ENCODE measurements around the gene TPRG1L.
A peak's percentile ranks its signal among the peaks of the same experiment; 100 is the strongest.
"Not testable (repeated sequence)": the region's sequence is repeated elsewhere in the genome, so short reads cannot be mapped to it uniquely, and the experiment has no call there.

TPRG1L gene

GRCh38 chr1:3624200-3625136 lies at the start of gene TPRG1L:
TPRG1L (plus strand) TSS chr1:3625015; CDS start chr1:3625073, 58 bp downstream.
- peak; percentile 66 to 86 for DNase-seq

DNA sequence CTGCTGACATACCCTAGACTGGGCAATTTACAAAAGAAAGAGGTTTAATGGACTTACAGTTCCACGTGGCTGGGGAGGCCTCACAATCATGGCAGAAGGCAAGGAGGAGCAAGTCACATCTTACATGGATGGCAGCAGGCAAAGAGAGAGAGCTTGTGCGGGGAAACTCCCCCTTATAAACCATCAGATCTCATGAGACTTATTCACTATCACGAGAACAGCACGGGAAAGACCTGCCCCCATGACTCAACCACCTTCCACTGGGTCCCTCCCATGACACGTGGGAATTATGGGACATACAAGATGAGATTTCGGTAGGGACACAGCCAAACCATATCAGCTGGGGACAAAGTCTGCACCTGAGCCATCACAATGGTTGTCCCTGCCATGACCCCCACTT lies 49.3 kb upstream of the TPRG1L start:
- not testable (repeated sequence) for DNase-seq

- no peak for DNase-seq
Observed at GRCh38 chr1:3575993-3576392, 48.8 kb upstream of the TPRG1L start.

DNA sequence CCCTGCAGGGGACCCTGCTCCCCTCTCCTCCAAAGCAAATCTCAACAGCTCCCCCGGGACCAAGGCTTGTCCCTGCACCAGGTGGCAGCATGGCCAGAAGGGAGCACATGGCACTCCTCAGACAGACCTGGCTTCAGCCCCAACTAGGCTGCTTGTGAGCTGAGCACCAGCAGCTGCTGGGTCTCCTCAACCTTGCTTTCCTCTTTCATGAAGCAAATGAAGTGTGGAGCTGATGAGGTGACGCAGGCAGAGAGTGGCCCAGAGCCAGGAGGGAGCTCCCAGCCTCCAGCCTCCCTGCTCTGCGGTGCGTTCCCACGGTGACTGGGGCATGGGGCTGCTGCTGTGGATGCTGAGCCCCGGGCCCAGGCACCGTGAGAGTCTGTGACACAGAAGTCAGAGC lies 47.5 kb upstream of the TPRG1L start:
- peak in 1 of 2 experiments; percentile 49 for DNase-seq

GRCh38 chr1:3577711-3578432 lies 46.9 kb upstream of the TPRG1L start:
- DNase-seq = no peak

DNA sequence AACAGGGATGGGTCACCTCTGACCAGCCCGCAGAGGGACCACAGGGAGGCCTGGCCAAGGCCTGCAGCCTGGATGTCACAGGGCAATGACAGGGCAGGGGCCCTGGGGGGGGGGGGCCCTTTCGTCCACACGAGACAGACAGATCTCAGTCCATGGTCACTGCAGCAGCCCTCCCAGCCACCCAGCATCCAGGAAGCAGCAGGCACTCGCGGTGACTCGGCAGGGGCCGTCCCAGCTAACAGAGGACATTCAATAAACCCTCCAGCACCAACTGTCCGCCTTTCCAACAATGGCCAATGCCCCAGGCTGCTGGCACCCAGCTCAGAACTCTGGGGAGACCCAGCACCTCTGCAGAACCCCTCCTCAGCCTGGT lies 46.4 kb upstream of the TPRG1L start:
- no peak for DNase-seq

GRCh38 chr1:3578906-3579305 lies 45.9 kb upstream of the TPRG1L start:
- DNase-seq = no peak

DNA sequence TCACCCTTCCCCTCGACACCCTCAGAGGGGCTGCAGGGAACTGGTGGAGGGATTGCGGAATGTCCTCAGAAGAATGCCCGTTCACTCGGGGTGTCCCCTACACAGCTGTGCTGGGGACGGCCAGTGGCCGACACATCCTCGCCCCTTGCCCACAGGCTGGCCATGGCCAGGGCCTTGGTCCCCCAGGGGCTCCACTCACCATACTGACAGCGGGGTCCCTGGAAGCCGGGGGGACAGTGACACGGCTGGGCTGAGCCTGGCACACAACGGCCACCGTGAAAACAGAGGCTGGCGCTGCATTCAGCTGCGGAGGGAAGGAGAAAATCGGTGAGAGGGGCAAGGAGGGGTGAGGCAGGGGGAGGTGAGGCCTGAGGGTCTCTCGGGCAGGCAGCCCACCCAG lies 45.2 kb upstream of the TPRG1L start:
- no peak for DNase-seq

DNA sequence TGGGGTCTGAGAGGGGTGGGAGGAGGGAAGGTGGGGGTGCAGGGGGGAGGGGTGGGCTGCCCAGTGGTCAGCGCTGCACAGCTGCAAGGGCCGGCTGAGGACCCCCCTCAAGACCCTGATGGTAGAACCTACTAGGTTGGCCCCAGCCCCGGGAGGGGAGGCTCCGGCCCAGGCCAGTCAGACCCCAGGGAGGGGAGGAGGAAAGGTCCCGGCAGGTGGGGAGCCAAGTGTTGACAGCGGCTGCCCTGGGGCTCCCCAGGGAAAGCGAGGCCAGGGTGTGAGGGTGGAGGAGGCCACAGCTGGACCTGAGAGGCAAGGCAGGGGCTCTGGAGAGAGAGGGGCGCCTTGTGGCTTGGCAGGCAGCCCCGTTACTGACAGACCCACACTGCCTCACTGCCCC lies 44.6 kb upstream of the TPRG1L start:
- DNase-seq = no peak

GRCh38 chr1:3581296-3582036 lies 43.3 kb upstream of the TPRG1L start:
- no peak for DNase-seq

GRCh38 chr1:3583751-3584150 lies 41.1 kb upstream of the TPRG1L start:
- not testable (repeated sequence) for DNase-seq

DNA sequence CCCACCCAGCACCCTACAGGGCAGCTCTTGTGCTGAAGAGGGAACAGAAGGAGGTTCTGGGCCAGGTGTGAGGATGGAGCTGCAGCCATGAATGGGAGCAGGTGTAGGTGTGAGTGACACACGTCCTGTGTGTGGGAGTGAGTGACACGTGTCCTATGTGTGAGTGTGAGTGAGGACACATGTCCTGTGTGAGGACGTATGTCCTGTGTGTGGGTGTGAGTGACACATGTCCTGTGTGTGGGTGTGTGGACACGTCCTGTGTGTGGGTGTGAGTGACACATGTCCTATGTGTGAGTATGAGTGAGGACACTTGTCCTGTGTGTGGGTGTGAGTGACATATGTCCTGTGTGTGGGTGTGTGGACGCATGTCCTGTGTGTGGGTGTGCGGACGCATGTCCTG lies 39.9 kb upstream of the TPRG1L start:
- no peak for DNase-seq

DNA sequence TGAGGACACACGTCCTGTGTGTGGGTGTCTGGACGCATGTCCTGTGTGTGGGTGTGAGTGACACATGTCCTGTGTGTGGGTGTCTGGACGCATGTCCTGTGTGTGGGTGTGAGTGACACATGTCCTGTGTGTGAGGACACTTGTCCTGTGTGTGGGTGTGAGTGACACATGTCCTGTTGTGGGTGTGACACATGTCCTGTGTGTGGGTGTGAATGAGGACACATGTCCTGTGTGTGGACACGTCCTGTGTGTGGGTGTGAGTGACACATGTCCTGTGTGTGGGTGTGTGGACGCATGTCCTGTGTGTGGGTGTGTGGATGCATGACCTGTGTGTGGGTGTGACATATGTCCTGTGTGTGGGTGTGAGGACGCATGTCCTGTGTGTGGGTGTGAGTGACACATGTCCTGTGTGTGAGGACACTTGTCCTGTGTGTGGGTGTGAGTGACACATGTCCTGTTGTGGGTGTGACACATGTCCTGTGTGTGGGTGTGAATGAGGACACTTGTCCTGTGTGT lies 39.4 kb upstream of the TPRG1L start:
- not testable (repeated sequence) for DNase-seq

DNA sequence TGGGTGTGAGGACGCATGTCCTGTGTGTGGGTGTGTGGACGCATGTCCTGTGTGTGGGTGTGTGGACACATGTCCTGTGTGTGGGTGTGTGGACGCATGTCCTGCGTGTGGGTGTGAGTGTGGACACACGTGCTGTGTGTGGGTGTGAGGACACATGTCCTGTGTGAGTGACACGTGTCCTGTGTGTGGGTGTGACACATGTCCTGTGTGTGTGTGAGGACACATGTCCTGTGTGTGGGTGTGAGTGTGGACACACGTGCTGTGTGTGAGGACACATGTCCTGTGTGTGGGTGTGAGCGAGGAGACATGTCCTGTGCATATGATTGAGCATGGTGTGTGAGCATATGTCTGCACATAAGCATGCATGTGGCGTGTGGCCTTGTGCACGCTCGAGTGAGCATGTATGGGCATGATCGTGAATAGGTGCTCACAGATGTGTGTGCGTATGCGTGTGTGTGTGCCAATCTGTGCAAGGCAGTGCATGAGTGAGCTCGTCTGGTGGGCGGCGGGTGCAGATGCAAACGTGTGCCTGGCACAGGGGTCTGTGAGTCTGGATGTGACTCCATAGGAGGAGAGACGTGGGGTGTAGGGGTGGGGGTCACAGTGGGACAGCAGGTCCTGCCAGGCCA lies 38.8 kb upstream of the TPRG1L start:
- no peak for DNase-seq

DNA sequence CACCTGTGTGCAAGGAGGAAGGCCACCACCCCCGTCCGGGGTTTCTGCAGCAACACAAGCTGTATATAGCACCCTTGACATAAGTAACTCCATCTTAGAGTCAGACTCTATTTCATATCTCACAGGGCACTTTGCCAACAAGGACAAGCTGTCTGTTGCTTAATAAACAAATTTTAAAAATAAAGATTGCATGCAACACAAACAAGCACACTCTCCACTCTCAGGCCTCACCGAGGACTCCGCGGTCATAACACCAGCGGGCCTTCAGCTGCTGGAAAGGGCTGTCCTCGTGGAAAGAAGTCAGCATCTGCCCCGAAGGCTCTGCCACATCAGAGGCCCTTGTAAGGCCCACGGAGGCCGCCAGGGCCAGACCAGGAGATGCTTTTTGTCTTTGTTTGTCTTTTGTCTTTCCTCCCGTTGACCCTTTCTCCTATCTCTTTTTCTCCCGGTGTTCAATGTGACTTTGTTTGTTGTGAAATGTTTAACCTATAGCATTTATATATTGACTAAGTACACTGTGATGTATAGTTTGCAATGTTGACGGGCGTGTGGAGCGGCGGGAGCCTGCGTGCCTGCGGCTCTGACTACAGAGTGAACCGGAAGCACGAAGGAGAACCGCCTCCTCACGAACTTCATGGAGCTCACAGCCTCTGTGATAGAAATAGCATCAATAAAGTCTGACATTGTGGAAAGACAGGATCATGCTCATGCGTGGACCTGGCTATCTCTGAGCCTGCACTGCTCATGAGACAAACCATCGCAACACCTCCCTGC lies 37.6 kb upstream of the TPRG1L start:
- DNase-seq = no peak

DNA sequence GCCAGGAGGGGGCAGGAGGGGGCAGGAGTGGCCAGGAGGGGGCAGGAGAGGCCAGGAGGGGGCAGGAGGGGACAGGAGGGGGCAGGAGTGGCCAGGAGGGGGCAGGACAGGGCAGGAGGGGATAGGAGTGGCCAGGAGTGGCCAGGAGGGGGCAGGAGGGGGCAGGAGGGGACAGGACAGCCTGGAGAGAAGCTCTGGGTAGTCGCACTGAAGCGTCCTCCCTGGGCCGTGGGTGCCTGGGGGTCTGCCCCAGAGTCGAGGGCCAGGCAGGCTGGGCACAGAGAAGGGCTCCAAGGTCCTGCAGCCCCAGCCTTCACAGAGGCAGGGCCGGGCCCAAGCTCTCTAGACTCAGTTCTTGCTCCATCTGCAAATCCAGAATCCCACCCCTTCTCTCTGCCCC lies 36.4 kb upstream of the TPRG1L start:
- DNase-seq = no peak

DNA sequence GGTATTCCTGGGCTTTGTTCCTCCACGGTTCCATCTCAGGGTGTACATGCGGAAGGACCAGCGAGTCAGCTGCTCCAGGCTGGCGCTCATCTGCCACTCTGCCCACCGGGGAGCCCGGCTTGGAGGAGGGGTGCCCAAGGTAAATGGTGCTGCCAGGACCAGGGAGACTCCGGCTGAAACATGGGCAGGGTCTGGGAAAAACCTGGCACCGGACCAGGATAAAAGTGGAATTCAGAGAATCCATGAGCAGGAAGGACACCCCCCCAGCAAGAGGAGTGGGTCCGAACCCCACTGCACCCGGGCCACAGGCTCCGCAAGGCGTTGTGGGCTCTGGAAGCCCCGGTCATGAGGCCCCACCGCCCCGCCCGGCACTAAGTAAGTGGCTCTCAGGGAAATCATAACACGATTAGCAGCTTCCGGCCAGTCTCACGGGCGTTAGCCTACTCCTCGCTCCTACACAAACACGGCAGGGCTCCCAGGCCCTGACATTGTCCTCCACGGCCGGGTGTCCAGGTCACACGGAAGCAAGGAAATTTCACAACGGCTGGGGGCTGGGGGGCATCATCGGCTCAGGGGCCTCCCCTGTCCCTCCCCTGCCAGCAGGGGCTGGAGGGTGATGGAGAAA lies 34.6 kb upstream of the TPRG1L start:
- no peak for DNase-seq

GRCh38 chr1:3590951-3591865 lies 33.6 kb upstream of the TPRG1L start:
- no peak for DNase-seq

- DNase-seq = no peak
Observed at GRCh38 chr1:3593334-3593733, 31.5 kb upstream of the TPRG1L start.

- no peak for DNase-seq
Observed at GRCh38 chr1:3593745-3594144, 31.1 kb upstream of the TPRG1L start.
